ENCODE data around the gene RNU2-63P.
A peak's percentile ranks its signal among the peaks of the same experiment; 100 is the strongest.
"Not testable (repeated sequence)": the region's sequence is repeated elsewhere in the genome, so short reads cannot be mapped to it uniquely, and the experiment has no call there.

The RNU2-63P gene

DNA sequence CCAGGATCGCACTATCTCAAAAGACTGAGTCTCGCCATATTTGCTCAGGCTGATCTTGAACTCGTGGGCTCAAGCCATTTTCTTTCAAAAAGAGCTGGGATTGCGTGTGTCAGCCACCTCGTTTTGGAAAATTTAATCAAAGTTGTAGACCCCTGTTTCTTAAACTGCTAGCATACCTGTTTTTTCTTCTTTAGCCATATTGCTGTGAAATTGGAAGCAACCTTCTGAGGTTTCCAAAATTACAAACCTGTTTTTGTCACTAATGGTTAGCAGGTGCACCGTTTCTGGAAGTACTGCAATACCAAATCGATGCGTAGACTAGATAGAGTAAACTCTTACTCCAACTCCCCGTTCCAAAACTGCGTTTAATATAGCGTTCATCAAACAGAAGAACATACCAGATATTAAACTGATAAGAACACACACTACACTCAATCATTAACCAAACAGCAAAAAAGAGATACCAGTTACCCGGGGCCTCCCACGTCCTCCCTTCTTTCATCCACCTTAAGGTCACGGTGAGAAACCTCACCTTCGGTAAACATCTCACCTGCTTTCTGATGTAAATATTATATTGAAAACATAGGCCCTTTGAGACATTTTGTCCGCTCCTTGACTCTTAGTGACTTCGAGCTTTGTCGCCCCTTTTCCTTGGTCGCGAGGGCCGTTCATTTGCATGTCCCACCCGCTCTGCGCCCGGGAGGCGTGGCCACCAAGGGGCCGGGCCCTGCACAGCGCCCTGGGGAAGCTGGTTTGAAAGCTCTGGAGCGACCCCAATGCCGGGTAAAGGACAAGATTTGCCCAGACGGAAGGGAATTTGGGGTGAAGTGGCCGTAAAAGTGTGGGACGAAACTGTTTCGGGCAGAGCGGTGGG lies at the start of gene RNU2-63P:
RNU2-63P (minus strand) TSS at position 462 of the 874 bp plus-strand sequence.
- in situ Hi-C loops (cut with MboI; ENCODE audit: low pct_unique_long_range_greater_than_20kb, low sequenced_read_pairs), result no loop called here
- peak; percentile 91 for DNase-seq

DNA sequence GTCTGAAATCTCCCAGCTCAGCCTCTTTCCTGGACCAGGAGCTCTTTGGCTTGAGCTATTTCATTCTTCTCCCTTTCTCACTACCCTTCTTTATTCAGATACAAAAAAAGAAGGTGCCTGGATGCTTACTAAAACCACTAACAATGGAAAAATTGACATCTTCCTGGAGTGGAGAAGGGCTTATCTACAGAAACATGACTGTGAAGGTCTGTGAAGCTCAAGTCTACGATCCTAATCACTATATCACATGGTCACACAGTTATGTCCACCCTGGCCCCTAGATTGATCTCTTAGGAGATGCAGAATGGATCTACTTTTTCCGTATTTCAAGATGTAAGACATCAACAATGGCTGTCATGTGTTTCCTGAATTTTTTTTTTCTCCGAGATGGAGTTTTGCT lies 44.9 kb upstream of the RNU2-63P start:
- in situ Hi-C loops (cut with MboI; ENCODE audit: low pct_unique_long_range_greater_than_20kb, low sequenced_read_pairs), result no loop called here
- no peak for DNase-seq

DNA sequence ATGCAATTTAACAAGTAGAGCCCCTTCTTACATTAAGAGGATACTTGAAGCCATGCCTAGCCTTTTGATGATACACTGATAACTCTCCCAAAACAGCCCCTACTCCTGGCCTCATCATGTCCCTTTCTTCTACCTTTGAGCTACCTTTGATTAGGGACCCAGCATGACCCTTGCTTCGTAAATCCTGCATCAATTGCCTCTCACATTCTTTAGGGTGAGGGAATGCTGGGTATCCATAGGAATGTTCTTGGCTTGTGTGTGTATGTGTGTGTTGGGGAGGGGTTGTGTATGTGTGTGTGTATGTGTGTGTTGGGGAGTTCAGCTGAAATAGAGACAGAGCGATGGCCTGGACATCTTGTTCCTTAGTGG lies 44.5 kb upstream of the RNU2-63P start:
- in situ Hi-C loops (cut with MboI; ENCODE audit: low pct_unique_long_range_greater_than_20kb, low sequenced_read_pairs), result no loop called here
- DNase-seq, result no peak

DNA sequence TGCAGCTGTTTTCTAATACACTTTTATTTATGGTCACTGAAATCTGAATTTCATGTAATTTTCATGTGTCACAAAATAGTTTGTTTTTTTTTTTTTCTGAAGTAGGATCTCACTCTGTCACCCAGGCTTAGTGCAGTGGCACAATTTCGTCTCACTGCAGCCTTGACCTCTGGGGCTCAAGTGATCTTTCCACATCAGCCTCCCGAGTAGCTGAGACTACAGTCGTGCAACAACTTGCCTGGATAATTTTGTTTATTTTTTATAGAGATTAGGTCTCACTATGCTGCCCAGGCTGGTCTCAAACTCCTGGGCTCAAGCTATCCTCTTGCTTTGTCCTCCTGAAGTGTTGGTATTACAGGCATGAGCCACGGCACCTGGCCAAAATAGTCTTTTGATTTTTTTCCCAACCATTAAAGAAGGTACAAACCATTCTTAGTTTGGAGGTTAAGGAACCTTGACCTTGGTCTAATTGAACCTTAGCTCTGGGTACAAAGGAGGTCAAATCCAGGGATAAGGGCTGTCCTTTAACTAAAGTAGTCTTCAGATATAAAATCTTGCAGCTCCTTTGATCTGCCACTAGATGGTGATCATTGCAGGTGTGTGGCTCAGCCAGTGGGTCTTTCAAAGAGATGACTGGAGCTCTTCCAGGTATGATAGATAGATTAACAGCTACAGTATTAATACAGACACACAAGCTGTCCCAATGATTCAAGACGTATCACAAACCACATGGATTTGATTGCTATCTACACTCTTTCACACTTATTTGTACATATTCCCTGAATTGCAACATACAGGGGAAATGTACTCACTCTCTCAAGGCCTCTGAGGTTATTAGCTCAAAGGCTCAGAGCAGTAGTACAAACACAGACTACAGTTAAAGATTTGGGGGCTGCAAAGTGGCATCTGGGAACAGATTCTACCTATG lies 43.9 kb upstream of the RNU2-63P start:
- in situ Hi-C loops (cut with MboI; ENCODE audit: low pct_unique_long_range_greater_than_20kb, low sequenced_read_pairs), result no loop called here
- DNase-seq, result peak; percentile 48

DNA sequence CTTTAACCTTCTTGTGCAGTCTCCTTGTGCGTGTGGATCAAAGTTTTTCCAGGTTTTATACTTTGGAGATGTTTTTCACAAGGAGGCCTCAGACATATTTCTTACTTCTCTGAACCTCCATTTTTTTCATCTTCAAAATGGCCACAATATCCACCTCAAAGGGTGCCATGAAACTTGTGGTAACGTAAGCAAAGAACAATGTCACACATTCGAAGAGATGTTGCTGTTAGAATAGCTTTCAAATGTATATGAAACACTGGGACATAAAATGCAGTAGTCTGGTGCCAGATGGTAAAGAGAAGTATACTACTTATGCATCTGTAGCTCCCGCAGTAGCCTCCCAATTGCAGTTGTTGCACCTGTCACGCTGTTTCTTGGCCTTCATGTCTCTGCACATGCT lies 41.8 kb upstream of the RNU2-63P start:
- in situ Hi-C loops (cut with MboI; ENCODE audit: low pct_unique_long_range_greater_than_20kb, low sequenced_read_pairs), result no loop called here

DNA sequence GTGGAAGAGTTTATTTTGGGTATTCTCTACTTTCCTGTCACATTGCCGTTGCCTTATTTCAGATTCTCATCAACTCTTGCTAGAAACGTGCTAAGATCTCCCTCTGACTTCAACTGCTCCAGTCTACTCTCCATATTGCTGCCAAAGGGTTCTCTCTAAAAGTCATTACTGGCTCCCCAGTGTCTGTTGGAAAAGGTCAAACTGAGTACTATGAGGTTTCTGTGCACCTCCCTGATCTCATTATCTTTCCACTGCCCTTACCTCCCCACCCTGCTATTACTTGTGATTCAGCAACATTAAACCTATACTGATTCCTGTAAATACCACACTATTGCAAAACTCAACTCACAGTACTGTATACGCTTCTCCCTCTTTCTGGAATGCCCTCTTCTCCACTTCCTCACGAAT lies 41.1 kb upstream of the RNU2-63P start:
- in situ Hi-C loops (cut with MboI; ENCODE audit: low pct_unique_long_range_greater_than_20kb, low sequenced_read_pairs), result no loop called here

More for the DNA sequence above, 41.8 kb upstream of the RNU2-63P start:
- no peak for DNase-seq

DNA sequence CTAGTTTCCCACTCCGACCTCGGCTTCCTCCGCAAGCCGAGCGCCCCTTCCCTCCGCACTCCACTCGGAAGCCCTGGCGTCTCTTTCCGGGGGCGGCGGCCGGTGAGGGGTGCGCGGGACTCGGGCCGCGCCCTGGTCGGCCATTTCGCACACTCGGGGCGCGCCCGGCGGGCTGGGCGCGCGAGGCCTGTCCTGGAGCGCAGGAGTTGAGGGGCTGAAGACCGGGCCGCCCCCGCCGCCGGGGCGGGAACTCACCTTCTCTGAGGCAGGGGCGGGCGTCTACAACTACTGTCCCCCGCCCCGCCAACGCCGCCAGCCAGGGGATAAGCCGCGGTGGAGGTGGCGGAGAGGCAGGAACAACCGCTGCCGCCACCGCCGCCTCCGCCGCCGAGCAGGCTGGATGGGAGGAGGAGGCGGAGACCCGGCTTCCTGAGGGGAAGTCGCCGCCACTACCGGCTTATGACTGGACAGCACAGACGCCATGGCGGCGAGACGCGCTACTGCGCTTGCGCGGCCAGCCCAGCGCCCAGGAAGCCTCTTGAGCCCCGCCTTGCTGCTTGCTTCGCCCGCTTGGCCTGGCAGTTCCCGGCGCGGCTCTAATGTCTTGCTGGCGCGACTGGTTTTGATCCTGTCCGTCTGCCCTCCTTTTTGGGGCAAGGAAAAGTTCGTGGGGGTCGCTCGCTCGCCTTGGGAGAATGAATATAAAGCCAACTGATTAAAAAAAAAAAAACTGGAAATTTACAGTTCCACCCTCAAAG lies 39.2 kb upstream of the RNU2-63P start, which contains the start of gene KRCC1:
KRCC1 (minus strand) TSS at position 413 of the 758 bp plus-strand sequence. CDS start 27,220 bp downstream, outside the sequence.
- in situ Hi-C loops (cut with MboI; ENCODE audit: low pct_unique_long_range_greater_than_20kb, low sequenced_read_pairs), result no loop called here
- peak; percentile 92 for DNase-seq

More for the DNA sequence above, 41.1 kb upstream of the RNU2-63P start:
- no peak for DNase-seq

DNA sequence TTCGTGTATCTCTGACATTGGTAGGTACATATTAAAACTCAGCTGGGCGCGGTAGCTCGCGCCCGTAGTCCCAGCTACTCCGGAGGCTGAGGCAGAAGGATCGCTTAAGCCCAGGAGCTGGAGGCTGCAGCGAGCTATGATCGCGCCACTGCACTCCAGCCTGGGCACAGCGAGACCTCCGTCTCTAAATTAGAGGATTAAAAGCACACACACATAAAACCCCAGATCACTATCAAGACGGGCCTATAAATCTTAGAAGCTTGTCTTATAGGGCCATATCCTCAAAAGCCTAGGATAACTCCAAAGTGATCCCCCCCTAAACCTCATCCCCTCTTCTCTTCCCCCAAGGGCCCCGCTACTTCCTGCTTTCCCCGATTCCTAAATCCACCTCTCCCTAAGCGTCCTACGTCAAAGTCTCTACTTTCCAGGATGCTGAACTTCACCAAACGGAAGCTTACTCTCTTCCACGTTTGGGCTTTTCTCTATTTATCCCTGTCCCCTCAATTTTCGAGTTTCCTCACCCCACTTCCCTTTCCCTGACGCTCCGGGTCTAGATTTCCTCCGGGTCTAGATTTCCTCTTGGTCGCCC lies 38.5 kb upstream of the RNU2-63P start:
- DNase-seq, result no peak
- in situ Hi-C loops (cut with MboI; ENCODE audit: low pct_unique_long_range_greater_than_20kb, low sequenced_read_pairs), result no loop called here

DNA sequence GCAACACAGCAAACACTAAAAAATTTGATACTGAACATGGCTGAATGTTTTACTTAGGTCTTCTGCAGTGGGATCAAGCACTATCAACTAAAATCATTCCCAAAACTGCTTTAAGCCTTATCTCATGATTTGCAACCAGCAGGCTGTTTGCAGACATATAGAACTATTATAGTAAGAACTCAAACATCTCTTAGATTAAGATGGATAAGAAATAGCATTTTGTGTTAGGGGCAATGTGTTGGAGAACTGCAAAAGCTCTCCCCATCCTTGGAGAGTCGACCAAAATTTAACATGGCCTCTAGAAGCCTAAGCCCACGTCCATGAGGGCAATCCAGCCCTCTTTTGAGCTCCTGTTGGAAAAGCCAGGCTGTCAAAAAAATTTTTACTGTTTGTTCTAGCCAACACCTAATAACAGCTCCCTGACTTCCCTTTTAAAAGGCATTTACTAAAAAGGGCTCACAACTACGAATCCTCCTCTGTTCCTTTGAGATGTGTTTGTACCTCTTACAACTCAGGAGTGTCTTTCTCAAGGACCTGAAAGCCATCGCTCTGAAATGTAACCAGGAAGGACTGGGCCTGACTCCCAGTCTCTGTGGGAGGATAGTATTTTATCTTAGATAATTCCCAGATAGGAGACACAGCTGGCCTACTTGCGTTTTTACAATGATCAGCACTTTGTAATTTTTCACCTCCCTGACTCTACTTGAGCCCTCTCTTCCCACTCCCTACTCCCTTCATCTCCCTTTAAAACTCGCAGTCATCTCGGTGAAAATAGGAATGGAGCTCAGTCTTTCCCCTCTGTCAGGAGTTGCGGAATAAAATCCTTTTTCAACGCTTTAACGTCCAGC lies 37.8 kb upstream of the RNU2-63P start:
- in situ Hi-C loops (cut with MboI; ENCODE audit: low pct_unique_long_range_greater_than_20kb, low sequenced_read_pairs), result no loop called here
- DNase-seq, result peak; percentile 16

DNA sequence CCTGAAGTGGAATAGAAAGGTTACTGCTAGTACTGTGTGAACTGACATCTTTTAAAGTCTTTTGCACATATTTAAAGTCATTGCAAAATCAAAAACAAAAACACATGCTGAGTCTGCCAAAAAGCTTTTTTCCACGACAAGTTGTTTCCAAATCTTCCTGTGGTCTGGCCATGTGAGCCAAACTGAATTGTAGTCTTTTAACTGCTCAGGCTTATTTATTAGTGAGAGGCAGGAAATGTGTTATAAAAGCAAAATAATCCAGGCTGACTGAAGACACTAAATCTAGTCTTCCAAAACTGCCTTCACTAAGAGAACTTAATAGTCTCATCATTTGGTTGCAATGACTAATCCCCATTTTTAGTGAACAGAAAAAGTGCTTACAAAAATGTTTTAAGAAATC lies 36.9 kb upstream of the RNU2-63P start:
- in situ Hi-C loops (cut with MboI; ENCODE audit: low pct_unique_long_range_greater_than_20kb, low sequenced_read_pairs), result no loop called here
- DNase-seq, result no peak

DNA sequence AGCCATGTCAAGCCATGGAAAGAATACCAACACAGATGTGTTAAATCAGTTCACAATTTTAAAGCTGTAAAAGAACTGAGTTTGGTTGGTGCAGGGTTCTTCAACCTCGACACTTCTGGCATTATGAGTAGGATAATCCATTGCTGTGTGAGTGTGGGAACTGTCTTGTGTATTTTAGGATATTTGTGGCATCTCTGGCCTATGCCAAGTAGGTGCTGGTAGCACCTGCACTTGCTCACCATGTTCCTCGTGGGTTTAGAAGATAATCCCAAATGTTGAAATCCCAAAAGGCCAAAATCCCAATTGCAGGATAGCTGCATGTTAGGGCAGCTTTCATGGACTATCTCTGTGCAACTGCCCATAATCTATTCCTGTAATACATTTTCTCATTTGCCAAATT lies 35.4 kb upstream of the RNU2-63P start:
- DNase-seq, result no peak
- in situ Hi-C loops (cut with MboI; ENCODE audit: low pct_unique_long_range_greater_than_20kb, low sequenced_read_pairs), result no loop called here

DNA sequence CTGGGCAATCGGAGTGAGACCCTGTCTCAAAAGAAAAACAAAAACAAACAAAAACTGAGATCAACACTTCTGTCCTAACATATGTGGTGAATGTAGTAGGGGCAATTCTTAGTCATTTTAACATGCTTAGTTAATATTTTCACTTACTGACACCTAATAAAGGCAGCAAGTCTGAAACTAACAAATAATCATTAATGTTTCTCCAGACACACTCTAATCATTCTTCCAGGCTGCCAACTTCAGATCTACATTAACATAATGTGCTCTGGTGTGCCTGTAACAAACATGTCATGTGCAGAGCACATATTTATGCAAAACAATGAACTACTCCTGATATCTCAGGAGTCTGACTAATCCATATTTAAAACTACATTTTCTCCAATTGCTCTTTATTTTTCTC lies 33.3 kb upstream of the RNU2-63P start:
- DNase-seq, result no peak
- in situ Hi-C loops (cut with MboI; ENCODE audit: low pct_unique_long_range_greater_than_20kb, low sequenced_read_pairs), result no loop called here

DNA sequence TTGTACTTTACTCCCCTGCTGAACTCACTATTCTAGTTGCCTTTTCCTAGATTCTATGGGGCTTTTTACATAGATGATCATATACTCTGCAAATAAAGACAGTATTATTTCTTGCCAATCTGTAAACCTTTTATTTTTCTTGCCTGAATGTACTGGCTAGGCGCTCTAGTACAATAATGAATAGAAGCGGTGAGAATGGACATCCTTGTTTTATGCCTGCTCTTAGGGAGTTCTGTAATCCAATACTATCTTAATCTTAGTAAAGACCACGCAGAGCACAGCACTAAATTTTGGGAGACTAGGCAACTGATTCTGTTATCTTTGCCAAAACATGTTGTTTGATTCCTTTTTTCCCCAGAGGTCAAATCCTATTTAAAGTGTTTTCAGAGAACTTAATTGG lies 32.2 kb upstream of the RNU2-63P start:
- DNase-seq, result no peak
- in situ Hi-C loops (cut with MboI; ENCODE audit: low pct_unique_long_range_greater_than_20kb, low sequenced_read_pairs), result no loop called here

DNA sequence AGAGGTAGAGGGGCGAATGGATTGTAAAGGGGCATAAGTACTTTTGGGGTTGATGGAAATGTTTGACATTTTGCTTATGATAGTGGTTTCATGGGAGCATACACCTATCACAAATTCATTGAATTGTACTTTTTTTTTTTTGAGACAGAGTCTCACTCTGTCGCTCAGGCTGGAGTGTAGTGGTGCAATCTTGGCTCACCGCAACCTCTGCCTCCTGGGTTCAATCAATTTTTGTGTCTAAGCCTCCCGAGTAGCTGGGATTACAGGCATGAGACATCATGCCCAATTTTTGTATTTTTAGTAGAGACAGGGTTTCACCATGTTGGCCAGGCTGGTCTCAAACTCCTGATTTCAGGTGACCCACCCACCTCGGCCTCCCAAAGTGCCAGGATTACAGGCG lies 29.2 kb upstream of the RNU2-63P start:
- in situ Hi-C loops (cut with MboI; ENCODE audit: low pct_unique_long_range_greater_than_20kb, low sequenced_read_pairs); DNase-seq: not testable (repeated sequence)

DNA sequence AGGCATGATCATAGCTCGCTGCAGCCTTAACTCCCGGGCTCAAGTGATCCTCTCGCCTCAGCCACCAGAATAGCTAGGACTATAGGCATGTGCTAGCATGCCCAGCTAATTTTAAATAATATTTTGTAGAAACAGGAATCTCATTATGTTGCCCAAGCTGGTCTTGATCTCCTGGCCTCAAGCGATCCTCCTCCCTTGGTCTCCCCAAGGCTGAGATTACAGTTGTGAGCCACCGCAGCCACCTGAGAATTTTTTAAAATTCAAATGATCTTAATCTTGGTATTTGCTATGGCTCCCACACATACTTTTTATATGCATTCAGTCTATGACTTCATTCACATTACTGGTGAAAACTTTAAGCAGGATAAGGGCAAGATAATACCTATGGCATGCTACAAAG lies 26.1 kb upstream of the RNU2-63P start:
- no peak for DNase-seq
- in situ Hi-C loops (cut with MboI; ENCODE audit: low pct_unique_long_range_greater_than_20kb, low sequenced_read_pairs), result no loop called here

DNA sequence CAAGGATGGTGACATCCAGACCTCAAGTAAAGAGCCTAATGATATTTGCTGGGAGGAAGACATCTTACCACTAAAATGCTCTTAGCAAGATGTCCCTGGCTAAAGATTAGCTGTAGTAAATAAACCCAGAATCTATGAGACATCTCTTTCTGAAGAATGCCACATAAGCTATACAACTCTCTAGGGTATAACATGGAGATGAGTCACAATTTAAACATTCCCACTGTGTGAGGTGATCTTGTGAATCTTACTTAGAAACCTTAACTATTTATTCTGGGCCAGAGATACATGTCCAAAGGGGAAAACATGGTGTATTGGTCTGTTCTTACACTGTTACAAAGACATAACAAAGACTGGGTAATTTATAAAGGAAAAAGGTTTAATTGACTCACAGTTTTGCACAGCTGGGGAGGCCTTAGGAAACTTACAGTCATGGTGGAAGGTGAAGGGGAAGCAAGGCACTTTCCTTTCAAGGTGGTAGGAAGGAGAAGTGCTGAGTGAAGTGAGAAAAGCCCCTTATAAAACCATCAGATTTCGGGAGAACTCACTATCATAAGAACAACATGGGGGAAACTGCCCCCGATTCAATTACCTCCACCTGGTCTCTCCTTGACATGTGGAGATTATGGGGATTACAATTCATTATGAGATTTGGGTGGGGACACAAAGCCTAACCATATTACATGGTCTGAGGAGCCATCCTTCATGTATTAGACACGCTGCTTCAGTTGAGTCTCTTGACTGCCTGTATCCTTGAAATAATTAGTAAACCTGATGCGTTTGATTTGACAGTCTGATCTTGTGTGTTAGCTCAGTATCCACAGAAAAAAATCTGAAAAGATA lies 22.1 kb upstream of the RNU2-63P start:
- in situ Hi-C loops (cut with MboI; ENCODE audit: low pct_unique_long_range_greater_than_20kb, low sequenced_read_pairs), result no loop called here
- no peak for DNase-seq

DNA sequence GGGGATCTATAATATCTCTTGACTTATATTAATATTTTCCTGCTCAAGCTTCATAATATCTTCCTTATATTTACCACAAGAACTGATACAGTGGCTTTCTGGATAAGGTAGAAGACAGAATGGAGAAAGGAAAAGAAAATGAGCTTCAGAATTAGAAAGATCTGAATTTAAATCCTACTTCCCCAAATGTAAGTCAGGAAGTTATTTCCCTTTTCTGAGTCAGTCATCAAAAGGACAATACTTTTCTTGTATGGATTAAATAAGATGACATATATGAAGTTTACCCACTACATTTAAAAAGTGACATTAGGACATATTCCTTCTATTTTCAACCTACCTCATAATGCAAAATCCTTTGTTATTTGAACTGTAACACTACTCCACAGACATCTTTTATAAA lies 20.3 kb upstream of the RNU2-63P start:
- in situ Hi-C loops (cut with MboI; ENCODE audit: low pct_unique_long_range_greater_than_20kb, low sequenced_read_pairs), result no loop called here
- no peak for DNase-seq

Measured in KBM-7 (cell line).